ENCODE results near the gene WDR90.

WDR90 gene

DNA sequence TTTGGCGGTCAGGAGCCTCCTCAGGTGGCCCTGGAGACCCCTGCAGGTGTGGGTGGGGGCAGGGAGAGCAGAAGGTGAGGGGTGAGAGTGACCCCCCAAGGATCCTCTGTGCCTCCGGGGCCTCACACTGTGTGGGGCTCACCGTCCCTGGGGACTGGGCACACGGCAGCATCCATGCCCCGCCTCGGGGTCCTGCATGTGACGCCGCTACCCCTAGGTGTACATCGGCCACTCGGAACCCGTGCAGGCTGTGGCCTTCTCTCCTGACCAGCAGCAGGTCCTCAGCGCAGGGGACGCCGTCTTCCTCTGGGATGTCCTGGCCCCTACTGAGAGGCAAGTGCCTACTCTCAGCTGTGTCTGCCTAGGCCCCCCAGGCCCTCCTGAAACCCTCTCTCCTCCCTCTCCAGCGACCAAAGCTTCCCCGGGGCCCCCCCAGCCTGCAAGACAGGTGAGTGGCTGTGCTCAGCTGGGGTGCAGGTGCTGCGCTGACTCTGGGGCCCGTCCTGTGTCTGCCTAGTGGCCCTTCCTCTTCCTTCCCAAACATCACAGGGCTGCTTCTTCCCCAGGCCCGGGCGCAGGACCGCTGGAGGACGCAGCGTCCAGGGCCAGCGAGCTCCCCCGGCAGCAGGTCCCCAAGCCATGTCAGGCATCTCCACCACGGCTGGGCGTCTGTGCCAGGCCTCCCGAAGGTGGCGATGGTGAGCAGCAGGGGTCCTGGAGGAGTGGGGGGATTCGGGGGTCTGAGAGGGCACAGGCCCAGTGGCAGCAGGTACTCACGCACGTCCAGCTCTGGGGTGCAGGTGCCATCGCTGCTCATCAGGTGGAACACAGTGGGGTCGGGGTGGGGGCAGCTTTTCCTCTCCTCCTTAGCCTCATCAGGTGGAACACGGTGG lies 9.8 kb downstream of the WDR90 start:
- no peak for DNase-seq (ENCODE audit: low read depth in 3 of 3, low spot score in 1 of 3)

DNA sequence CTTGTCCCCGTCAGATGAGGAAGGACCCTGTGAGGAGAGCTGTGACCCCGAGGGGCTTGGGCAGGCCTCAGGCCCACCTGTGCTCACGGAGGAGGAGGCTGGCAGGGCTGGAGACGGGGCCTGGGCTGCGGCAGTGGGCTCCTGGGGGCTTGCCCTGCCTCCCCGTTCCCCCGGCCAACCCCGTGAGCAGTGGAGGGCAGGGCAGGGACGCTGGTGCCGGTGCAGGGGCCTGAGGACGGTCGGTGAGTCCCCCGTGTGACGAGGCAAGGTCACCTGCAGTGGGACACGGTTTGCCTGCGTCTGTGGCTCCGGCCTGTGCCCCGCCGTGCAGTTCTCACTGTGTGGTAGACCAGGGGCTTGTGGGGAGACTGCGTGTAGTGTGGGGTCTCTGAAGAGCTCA lies 10.5 kb downstream of the WDR90 start:
- no peak for DNase-seq (ENCODE audit: low read depth in 3 of 3, low spot score in 1 of 3)

DNA sequence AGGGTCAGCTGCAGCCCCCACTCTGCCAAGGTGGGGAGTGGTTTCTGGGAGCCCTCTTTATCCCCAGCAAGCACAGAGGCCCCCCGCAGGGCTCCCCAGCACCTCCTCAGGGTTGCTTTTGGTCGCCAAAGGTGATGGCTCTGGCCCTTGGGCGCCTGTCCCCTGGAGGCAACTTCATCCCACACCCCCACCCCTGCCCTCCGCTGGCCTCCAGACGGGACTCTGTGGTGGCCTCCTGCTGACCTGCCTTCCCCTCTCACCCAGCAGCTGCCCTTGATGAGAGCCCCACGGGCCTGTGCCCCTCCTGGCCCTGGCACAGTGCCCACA lies 10.9 kb downstream of the WDR90 start:
- no peak for DNase-seq (ENCODE audit: low read depth in 3 of 3, low spot score in 1 of 3)

DNA sequence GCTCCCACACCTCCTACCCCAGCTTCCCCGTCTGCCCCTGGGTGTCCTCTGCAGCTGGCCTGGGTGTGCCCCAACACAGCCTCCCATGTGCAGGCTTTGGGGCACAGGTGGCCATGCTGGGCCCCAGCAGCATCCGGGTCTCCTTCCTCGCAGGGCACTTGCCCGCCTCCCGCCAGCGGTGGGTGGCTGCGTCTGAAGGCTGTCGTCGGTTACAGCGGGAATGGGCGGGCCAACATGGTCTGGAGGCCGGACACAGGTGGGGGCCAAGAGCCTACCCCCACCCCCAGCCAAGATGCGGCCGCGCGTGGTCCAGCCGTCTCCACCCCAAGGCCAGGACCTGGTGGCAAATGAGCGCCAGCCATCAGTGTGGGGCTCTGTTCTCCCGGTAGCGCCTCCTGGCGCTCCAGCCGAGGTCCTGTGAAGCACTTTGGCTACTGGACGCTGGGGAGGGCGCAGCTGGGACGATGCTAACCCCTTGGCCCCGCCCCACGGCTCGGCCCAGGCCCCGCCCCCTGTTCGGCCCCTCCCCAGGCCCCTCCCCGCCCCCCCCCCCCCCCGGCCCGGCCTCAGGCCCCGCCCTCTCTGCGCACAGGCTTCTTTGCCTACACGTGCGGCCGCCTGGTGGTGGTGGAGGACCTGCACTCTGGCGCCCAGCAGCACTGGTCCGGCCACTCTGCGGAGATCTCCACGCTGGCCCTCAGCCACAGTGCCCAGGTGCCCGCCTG lies 11.5 kb downstream of the WDR90 start:
- DNase-seq (ENCODE audit: low read depth in 3 of 3, low spot score in 1 of 3): peak in 2 of 3 donors; percentile 29 to 53

DNA sequence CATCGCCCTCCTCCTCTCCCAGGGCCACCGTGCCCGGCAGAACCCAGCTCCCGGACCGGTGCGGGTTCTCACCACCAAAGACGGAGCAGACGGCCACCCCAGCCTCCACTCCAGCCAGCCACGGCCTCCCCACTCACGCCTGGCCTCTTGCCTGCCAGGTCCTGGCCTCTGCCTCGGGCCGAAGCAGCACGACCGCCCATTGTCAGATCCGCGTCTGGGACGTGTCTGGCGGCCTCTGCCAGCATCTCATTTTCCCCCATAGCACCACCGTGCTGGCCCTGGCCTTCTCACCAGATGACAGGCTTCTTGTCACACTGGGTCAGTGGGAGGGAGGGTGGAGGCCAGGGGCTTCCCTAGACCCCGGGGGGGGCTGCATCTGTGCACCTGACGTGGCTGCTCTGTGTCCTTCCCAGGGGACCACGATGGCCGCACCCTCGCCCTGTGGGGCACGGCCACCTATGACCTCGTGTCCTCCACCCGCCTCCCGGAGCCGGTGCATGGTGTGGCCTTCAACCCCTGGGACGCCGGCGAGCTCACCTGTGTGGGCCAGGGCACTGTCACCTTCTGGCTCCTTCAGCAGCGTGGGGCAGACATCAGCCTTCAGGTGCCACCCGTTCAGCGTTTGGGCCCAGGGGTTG lies 12.1 kb downstream of the WDR90 start:
- DNase-seq (ENCODE audit: low read depth in 3 of 3, low spot score in 1 of 3): no peak

DNA sequence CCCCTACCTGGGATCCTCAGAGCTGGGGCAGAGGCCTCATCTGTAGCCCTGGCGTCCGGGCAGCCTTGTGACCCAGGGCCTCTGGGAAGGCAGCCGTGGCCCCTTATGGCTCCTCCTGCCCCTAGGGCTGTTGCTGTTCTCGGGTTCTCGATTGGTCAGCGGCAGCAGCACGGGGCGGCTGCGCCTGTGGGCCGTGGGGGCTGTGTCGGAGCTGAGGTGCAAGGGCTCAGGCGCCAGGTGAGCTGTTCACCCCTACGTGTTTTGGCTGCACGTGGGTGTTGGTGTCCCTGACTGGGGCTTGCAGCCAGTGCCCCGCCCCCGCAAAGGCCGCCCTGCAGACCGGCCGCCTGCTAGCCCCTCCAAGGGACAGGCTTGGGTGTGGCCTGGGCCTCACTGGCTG lies 12.9 kb downstream of the WDR90 start:
- DNase-seq (ENCODE audit: low read depth in 3 of 3, low spot score in 1 of 3): no peak

DNA sequence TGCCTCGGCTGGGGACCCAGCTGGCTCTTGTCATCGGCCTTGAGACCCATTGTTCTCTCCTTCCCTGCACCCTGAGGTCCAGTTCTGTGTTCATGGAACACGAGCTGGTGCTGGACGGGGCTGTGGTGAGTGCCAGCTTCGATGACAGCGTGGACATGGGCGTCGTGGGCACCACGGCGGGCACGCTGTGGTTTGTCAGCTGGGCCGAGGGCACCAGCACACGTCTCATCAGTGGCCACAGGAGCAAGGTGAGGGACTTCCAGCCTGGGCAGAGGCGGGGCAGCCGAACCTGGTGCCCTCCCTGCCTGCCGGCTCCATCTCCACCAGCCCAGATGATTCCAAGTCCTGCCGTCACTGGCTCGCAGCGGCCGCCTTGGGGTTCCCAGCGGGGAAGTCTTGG lies 13.4 kb downstream of the WDR90 start:
- DNase-seq (ENCODE audit: low read depth in 3 of 3, low spot score in 1 of 3): no peak

DNA sequence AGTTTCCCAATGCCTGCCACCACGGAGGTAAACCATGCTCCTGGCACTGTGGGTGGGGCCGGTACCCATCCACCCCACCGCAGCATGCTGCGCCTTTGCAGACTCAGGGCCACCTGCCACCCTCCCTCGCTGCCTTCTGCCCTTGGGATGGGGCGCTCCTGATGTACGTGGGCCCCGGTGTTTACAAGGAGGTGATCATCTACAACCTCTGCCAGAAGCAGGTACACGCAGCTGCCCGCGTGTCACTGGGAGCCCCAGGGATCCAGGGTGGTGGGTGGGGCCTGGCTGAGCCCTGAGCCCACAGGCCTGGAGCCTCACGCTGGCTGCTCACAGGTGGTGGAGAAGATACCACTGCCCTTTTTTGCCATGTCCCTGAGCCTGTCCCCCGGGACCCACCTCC lies 17.4 kb downstream of the WDR90 start:
- DNase-seq (ENCODE audit: low read depth in 3 of 3, low spot score in 1 of 3): no peak

DNA sequence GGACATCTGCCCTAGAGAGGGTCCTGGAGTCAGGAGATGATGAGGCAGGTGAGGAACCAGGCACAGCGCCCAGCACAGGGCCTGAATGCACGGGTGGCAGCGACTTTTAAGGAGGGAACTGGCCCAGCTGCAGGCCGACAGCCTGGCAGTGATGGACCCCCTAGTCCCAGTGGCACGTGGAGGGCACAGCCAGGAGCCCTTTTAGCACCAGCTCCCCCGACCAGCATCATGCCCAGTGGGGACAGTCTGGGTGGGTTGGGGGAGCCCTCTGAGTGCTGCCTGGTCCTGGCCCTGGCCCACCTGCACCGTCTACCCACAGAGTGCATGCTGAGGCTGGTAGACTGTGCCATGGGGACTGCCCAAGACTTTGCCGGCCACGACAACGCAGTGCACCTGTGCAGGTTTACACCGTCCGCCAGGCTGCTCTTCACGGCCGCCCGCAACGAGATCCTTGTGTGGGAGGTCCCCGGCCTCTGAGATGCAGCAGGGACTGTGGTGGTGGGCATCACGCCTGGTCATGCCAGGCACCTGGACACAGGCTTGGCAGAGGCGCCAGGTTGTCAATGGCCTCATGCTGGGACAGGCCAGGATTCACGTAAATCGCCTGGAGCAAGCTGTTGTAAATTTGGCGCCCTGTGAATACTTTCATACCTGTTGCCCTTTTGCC lies 18.1 kb downstream of the WDR90 start:
- no peak for DNase-seq (ENCODE audit: low read depth in 3 of 3, low spot score in 1 of 3)

DNA sequence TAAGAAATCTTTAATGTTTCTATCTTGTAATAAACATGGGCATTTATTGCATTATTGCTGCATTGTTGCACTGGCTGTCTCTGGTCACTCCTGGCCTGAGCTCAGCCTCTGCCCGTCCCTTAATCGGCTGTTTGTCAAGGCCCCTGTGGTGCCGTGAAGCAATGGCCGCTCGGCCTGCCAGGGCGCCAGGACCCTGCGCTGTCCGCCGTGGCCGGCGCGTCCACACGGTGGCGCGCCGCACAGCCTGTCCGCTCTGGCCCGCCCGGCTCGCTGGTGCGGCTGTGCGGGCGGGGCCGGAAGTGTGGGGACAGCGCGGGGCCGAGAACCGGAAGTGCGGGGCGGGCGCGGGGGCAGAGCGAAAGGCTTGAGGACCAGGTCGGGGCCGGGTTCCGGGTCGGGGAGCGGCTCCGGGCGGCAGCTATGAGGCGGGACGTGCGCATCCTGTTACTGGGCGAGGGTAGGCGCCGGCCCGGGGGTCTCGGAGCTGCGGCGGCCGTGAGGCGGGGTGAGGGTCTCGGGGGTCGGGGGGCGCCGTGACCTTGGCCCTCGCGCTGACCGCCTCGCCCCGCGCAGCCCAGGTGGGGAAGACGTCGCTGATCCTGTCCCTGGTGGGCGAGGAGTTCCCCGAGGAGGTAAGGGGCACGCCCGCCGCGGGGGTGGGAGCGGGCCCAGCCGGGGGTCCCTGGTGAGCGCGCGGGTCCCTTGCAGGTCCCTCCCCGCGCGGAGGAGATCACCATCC lies 18.8 kb downstream of the WDR90 start, which contains the start of gene RHOT2:
RHOT2 (plus strand) TSS at position 353 of the 739 bp plus-strand sequence; CDS start at position 421, 68 bp downstream.
- DNase-seq (ENCODE audit: low read depth in 3 of 3, low spot score in 1 of 3): peak; percentile 77 to 95 (median 87)

DNA sequence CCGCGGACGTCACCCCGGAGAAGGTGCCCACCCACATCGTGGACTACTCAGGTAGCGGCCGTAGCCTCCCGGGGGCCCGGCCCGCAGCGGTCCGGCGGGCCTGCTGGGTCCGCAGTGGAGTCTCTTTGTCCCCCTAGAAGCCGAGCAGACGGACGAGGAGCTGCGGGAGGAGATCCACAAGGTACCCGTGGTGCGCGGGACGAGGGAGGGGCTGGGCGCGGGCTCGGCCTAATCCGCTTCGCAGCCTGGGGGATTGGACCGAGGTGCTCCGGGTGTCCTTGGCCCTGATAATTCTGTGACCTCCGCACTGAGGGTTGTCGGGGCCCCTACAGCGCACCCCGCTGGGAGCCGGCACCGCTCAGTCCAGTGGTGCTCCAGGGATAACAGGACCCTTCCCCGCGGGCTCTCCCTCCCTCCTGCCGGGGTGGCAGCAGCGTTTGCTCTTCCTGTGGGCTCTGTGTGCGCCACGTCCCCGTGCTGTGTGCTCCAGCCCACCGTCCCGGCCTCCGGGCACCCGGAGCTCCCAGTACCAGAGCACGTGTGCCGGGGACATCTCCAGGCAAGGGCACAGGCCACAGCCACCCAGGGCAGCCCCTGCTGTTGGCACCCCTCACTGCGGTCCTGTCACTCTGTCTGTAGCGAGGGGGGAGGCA lies 19.5 kb downstream of the WDR90 start:
- DNase-seq (ENCODE audit: low read depth in 3 of 3, low spot score in 1 of 3): no peak

DNA sequence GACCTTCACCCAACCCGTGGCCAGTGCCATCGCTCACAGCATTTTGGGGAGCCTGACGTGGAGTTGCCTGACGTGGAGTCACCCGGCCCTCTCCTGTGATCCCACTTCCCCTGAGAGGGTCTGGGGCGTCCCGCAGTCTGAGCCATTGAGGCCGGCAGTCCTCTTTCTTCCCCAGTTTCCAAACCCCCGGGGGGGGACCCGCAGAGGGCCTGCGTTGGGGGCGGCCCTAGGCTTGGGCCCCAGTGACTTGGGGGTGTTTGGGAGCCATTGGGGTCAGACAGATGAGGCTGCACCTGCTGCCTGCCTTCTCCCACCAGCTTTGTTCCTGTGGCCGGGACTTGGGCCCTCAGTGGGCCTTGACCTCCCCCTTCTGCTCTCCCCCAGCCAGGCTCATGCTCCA lies 20.5 kb downstream of the WDR90 start:
- no peak for DNase-seq (ENCODE audit: low read depth in 3 of 3, low spot score in 1 of 3)

DNA sequence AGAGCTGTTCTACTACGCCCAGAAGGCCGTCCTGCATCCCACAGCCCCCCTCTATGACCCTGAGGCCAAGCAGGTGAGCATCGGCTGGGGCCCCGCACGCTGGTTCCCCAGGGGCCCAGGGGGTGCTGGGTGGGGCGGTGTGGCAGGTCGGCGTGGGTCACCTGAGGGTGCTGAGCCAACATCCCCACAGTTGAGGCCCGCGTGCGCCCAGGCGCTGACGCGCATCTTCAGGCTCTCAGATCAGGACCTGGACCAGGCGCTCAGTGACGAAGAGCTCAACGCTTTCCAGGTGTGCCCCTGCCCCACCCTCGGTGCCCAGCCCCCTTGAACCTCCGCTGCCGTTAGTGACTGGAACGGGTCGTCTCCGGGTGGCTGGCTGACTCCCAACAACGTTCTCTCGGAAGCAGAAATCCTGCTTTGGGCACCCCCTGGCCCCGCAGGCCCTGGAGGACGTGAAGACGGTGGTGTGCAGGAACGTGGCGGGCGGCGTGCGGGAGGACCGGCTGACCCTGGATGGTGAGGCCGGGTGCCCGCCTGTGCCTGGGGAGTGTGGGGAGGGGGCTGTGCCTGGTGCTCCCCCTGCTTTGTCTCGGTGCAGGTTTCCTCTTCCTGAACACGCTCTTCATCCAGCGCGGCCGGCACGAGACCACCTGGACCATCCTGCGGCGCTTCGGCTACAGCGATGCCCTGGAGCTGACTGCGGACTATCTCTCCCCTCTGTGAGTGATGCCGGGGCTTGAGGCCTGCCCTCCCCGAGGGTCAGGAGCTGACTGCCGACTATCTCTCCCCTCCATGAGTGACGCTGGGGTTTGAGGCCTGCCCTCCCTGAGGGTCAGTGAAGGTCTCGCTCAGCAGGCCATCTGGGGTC lies 21.6 kb downstream of the WDR90 start:
- DNase-seq (ENCODE audit: low read depth in 3 of 3, low spot score in 1 of 3): no peak

DNA sequence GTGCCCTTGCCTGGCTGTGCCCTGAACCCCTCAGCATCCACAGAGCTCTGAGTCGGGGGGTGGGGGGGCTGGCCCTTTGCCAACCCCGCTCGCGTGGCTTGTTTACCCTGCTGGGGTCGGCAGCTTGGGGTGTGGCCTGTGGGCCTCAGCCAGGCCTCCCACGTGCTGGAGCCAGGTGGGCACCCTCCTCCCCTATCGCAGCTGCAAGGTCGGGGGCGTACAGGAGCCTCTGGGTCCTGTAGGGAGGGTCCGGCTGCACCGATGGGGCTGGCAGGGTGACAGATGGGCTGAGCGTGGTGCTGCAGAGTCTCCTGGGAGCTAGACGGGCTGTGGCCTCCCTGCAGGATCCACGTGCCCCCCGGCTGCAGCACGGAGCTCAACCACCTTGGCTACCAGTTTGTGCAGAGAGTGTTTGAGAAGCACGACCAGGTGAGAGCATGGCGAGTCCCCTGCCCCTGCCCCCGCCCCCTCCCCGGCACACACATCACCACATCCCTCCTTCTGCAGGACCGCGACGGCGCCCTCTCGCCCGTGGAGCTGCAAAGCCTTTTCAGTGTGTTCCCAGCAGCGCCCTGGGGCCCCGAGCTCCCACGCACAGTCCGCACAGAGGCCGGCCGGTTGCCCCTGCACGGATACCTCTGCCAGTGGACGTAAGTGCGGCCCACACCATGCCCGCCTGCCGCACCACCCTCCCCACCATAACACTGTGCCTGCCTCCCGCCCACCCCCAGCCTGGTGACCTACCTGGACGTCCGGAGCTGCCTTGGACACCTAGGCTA lies 22.4 kb downstream of the WDR90 start:
- no peak for DNase-seq (ENCODE audit: low read depth in 3 of 3, low spot score in 1 of 3)

DNA sequence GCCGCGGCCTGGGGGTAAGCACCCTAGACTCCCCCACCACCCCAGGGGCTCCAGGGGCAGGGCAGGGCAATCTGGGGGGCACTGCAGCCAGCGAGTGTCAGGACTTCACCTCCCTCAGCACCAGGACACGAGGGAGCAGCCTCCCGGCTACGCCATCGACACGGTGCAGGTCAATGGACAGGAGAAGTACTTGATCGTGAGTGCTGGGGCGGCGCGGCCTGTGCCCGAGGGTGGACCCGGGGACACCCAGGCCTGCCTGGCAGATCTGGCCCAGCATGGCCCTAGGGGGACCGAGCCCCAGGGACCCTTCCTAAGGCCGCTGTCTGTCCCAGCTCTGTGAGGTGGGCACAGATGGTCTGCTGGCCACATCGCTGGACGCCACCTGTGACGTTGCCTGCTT lies 23.2 kb downstream of the WDR90 start:
- DNase-seq (ENCODE audit: low read depth in 3 of 3, low spot score in 1 of 3): no peak

DNA sequence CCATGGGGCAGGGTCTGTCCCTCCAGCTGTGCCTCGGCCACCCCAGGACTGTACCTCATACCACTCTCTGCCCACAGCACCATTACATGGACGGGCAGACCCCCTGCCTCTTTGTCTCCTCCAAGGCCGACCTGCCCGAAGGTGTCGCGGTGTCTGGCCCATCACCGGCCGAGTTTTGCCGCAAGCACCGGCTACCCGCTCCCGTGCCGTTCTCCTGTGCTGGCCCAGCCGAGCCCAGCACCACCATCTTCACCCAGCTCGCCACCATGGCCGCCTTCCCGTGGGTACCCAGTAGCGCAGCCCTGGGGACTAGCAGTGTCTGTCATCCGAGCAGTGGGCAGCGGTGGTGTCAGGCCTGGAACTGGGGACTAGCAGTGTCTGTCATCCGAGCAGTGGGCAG lies 23.7 kb downstream of the WDR90 start:
- DNase-seq (ENCODE audit: low read depth in 3 of 3, low spot score in 1 of 3): no peak

DNA sequence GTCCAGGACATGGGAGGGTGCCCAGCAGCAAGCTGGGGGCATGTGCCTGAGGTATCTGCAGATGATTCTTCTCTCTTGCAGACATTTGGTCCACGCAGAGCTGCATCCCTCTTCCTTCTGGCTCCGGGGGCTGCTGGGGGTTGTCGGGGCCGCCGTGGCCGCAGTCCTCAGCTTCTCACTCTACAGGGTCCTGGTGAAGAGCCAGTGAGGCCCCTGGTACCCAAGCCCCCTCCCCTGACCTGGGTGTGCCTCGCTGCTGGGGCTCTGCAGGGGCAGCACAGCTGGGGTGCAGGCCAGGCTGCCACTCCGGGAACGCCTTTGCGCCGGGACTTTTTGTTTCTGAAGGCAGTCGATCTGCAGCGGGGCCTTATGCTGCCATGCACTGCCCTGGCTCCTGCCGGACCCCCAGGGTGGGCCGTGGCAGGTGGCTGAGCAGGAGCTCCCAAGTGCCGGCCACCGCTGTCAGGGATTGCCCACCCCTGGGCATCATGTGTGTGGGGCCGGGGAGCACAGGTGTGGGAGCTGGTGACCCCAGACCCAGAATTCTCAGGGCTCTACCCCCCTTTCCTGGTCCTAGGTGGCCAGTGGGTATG lies 24.3 kb downstream of the WDR90 start:
- no peak for DNase-seq (ENCODE audit: low read depth in 3 of 3, low spot score in 1 of 3)

DNA sequence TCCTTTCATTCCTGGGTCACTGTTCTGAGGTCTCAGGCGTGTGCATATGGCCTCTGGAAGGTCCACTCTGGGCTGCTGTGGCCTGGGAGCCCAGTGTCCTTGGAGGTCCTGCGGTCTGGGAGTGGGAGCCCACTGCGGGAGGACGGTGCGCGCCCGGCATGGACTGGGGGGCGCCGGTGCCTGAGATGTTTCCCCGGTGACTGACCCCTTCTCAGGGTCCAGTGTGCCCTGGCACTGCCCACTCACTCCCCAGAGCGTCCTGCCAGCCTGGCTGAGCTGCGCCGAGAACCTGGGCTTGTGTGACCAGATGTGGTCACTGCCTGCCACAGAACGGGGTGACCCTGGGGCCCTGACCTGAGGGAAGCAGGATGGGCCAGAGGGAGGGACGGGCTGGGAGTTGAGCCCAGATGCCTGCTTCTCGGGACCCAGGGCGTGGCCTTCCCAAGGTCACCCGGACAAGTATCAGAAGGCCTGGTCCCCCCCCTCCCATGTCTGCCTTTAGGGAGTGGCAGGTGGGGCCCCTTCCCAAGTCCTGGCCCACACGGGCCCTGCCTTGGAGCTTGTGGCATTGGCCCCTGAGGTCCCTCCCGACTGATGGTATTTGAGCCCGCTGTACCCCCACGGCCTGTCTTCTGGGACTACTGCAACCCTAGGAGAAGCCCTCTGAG lies 25.2 kb downstream of the WDR90 start:
- no peak for DNase-seq (ENCODE audit: low read depth in 3 of 3, low spot score in 1 of 3)

All from stimulated activated CD4-positive, alpha-beta T cell treated with anti-CD3 and anti-CD28 coated beads, TNF-alpha, amount 100 ng/mL, for 1 hour (primary cell).